Measurements from ENCODE around the gene PDIA2.
A peak's percentile ranks its signal among the peaks of the same experiment; 100 is the strongest.

The PDIA2 gene

DNA sequence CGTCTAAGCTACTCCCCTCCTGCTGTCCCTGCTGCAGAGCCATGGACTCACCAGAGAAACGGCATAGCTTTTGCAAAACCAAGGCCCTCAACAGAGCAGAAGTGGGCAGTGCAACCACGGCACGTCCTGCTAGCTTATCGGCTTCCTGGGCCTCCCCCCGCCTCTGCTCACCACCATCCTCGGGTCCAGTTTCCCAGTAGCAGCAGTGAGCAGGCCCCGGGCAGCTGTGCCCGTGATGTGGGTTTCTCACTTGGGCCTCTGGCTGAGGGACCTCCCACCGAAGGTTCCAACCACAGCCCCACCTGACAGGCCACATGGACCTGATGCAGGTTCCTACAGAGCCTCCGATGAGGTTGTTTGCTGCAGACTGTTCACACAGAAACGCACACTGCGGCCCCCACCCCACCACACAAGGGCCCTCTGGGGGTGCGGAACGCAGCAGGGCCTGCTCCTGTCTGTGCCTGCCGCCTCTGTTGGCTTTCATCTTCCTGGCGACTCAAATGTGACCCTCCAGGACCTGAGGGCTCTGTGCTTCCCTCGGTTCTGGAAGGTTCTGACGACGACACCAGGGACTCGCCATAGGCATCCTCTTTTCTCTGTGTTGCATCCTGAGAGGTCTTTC lies 24.8 kb downstream of the PDIA2 start:
- TF ChIP-seq, protein P1, sequence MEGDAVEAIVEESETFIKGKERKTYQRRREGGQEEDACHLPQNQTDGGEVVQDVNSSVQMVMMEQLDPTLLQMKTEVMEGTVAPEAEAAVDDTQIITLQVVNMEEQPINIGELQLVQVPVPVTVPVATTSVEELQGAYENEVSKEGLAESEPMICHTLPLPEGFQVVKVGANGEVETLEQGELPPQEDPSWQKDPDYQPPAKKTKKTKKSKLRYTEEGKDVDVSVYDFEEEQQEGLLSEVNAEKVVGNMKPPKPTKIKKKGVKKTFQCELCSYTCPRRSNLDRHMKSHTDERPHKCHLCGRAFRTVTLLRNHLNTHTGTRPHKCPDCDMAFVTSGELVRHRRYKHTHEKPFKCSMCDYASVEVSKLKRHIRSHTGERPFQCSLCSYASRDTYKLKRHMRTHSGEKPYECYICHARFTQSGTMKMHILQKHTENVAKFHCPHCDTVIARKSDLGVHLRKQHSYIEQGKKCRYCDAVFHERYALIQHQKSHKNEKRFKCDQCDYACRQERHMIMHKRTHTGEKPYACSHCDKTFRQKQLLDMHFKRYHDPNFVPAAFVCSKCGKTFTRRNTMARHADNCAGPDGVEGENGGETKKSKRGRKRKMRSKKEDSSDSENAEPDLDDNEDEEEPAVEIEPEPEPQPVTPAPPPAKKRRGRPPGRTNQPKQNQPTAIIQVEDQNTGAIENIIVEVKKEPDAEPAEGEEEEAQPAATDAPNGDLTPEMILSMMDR (IDR thresholded peaks at IDR 0.05; ENCODE audit: borderline replicate concordance, control extremely low read depth, extremely low read depth, insufficient read depth, missing control alignments) = no peak
- DNase-seq (ENCODE audit: low spot score) = no peak

DNA sequence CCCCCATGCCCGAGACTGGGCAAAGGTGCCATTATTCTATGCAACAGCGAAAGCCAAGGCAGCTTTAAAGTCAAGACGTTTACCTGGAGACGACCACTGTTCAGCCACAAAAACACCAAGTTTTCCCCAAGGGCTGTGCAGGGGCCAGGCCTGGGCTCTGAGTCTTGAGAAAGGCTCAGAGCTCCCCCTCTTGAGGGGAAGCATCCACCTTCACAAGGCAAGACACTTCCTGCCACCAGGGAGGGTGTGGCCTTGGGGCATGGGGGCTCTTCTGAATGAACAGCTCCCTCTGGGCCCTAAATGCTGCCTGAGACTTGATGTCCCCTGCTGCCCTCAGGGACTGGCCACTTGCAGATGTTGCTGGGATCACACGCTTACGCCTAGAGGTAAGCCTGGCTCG lies 26.5 kb downstream of the PDIA2 start:
- in situ Hi-C loops (cut with MboI; ENCODE audit: low sequenced_read_pairs, unreplicated experiment) = no loop called here
- peak; percentile 65 for DNase-seq (ENCODE audit: low spot score)
- TF ChIP-seq, protein P1 (IDR thresholded peaks at IDR 0.05; ENCODE audit: borderline replicate concordance, control extremely low read depth, extremely low read depth, insufficient read depth, missing control alignments) = no peak

More for the DNA sequence above, 24.8 kb downstream of the PDIA2 start:
- in situ Hi-C loops (cut with MboI; ENCODE audit: low sequenced_read_pairs, unreplicated experiment) = no loop called here

DNA sequence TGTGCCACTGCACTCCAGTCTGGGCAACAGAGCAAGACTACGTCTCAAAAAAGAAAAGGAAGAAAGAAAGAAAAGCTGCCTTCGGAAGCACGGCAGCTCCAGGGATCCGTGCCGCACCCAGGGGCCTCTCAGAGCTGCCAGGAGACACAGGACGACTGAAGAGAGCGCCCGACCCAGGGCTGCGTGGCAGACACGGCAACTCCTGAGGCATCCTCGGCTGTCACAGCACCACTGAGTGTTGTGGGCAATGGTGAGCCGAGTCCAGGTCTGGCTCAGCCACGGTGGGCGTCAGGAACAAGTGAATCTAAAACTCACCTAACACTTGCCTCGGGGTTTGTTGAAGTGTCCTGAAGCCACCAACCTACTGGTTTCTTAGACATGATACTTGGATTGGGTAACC lies 28.8 kb downstream of the PDIA2 start:
- in situ Hi-C loops (cut with MboI; ENCODE audit: low sequenced_read_pairs, unreplicated experiment) = no loop called here
- TF ChIP-seq, protein P1 (IDR thresholded peaks at IDR 0.05; ENCODE audit: borderline replicate concordance, control extremely low read depth, extremely low read depth, insufficient read depth, missing control alignments) = no peak
- no peak for DNase-seq (ENCODE audit: low spot score)

DNA sequence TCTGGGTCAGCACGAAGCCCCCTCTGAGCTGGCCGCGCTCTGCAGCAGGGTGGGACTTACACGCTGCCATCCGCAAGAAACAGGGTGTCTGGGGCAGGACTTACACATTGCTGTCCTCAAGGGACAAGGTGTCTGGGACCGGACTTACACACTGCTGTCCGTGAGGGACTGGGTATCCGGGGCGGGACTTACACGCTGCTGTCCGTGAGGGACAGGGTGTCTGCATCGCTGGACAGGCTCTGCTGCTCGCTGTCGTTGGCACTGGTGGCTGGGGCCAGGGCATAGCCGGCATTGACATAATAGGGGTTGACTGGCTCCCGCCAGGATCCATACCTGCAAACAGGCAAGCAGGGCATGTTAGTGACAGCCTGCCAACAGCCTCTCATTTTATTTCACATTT lies 31.4 kb downstream of the PDIA2 start:
- in situ Hi-C loops (cut with MboI; ENCODE audit: low sequenced_read_pairs, unreplicated experiment) = no loop called here
- TF ChIP-seq, protein P1 (IDR thresholded peaks at IDR 0.05; ENCODE audit: borderline replicate concordance, control extremely low read depth, extremely low read depth, insufficient read depth, missing control alignments) = no peak
- no peak for DNase-seq (ENCODE audit: low spot score)

DNA sequence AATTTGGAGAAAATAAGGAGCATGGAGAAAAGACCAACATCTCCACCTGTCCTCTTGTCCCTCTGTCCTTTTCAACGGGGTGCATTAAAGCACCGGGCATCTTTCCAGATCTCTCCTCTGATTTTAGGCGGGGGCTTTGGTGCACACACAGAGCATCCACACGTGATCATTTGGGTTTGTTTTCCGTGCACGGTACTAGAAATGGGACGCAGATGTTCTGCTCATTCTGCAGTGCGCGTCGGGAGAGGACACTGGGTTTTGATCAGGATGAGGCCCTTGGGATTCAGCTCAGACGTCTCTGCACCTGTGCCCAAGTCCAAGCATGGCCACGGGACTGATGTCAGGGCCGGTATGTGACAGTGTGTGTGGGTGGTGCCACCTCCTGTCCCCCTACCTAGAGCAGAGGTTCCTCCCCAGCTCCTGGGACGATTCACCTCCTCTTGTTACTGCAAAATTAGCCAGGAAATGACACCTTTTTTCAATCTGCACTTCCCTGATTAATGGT lies 31.9 kb downstream of the PDIA2 start:
- in situ Hi-C loops (cut with MboI; ENCODE audit: low sequenced_read_pairs, unreplicated experiment) = no loop called here
- TF ChIP-seq, protein P1 (IDR thresholded peaks at IDR 0.05; ENCODE audit: borderline replicate concordance, control extremely low read depth, extremely low read depth, insufficient read depth, missing control alignments) = no peak
- DNase-seq (ENCODE audit: low spot score) = no peak

DNA sequence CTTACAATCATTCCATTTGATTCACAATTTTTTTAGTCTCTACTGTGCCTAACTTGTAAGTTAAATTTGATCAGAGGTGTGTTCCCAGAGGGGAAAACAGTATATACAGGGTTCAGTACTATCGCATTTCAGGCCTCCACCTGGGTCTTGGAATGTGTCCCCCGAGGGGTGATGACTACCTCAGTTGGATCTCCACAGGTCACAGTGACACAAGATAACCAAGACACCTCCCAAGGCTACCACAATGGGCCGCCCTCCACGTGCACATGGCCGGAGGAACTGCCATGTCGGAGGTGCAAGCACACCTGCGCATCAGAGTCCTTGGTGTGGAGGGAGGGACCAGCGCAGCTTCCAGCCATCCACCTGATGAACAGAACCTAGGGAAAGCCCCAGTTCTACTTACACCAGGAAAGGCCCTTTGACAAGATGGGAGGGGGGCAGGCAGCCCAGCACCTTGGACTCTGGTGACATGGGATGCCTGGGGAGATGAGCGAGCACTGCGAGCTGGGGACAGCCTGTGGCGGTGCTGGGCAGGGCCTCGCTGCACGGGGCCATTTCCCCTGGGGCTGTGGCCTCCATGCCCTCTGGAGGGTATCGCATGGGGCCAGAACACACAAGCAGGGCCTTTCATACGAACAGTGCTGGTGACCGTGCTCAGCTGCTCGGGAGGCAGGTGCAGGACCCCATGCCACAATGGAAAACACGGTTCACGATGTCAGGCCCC lies 33.9 kb downstream of the PDIA2 start:
- in situ Hi-C loops (cut with MboI; ENCODE audit: low sequenced_read_pairs, unreplicated experiment) = no loop called here
- DNase-seq (ENCODE audit: low spot score) = no peak
- TF ChIP-seq, protein P1 (IDR thresholded peaks at IDR 0.05; ENCODE audit: borderline replicate concordance, control extremely low read depth, extremely low read depth, insufficient read depth, missing control alignments) = no peak
